ENCODE results near the gene RTCA. TPM values are rescaled to one million over a fixed set of nuclear protein-coding genes. Genes with fewer than 3 reads are reported as not detected.
A peak's percentile ranks its signal among the peaks of the same experiment; 100 is the strongest.
"Not testable (repeated sequence)": the region's sequence is repeated elsewhere in the genome, so short reads cannot be mapped to it uniquely, and the experiment has no call there.

RTCA gene
- polyA plus RNA-seq, 6 donors from 2014 or later: 11.1 to 21.8 (median 16.0) TPM

DNA sequence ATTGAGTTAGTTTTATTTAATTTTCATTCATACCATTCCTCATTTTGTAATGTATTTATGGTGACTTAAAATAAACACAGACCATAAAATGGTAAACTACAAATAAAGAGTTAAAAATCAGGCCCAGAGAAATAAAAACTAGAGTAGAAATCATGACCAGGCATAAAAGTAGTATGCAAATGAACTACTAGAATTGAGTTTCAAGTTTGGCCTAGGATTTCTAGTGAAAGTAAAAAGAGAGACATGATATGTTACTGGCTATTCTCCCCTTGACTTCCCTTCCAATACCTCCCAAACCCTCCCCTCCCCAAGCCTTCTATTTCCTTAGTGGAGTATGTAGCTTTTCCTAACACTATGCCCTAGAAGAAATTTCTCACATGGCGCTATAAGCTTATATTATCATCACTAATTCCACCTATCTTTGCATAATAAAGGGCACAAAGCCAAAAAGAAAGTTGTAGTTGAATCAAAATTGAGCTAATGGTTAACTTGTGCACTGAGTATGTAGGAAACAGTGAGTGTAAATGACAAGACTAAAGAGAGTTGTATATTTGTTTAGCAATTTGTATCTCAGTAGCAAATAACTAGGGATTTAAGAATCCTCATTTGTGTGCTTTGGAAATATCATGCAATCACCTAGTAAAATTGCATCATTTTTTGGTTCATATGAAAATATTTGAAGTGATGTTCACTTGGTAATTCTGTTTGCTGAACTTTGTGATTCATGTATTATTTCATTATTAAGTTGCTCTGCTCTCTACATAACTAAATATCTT lies 56.6 kb downstream of the RTCA start:
- no peak for DNase-seq
- H3K9me3 Mint-ChIP-seq: peaks cover 6 to 25% (median 19%) of the 10 kb centered on the region in 7 donors
- H3K27ac Mint-ChIP-seq: no peak overlapping the region
- no peaks in the 10 kb centered on the region for H3K27me3 Mint-ChIP-seq
- H3K4me3 Mint-ChIP-seq: no peak overlapping the region
- no peak for ATAC-seq (ENCODE audit: low read depth in 2 of 2)
- peaks cover 8 to 11% of the 10 kb centered on the region in 2 donors for H3K36me3 Mint-ChIP-seq
- H3K4me1 Mint-ChIP-seq: no peaks in the 10 kb centered on the region

DNA sequence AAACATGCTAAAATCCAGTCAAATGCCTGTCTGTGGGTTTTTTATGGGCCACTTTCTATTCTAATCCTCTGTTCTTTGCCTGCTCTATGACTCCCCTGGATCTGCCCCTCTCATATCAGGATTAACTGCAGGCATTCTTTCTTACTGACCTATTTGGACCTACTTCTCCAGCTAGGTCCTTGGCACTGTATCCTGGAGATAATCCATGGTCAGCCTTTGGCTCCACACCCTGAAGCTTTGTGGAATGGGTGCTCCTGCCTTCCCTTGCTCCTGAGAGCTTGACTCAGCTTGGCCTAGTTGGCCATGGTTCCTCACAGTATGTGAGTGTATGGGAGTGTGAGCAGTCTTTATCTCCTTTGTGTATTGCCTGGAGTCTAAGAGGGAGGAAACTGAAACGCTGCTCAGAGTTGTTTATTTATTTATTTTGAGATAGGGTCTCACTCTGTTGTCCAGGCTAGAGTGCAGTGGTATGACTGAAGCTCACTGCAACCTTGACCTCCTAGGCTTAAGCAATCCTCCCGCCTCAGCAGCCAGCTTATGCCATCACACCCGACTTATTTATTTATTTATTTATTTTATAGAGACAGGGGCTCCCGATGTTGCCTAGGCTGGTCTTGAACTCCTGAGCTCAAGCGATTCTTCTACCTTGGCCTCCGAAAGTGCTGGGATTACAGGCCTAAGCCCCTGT lies 57.5 kb downstream of the RTCA start:
- Mint-ChIP-seq H3K27me3 (no peaks in the 10 kb centered on the region), H3K4me1 (no peaks in the 10 kb centered on the region), H3K36me3 (peaks cover 8 to 11% of the 10 kb centered on the region in 2 donors), H3K27ac (no peak overlapping the region), H3K9me3 (peaks cover 6 to 23% (median 19%) of the 10 kb centered on the region in 7 donors), H3K4me3 (no peak overlapping the region)
- DNase-seq (no peak), ATAC-seq (ENCODE audit: low read depth in 2 of 2) (no peak)

- H3K4me3 Mint-ChIP-seq: no peak overlapping the region
- no peaks in the 10 kb centered on the region for H3K36me3 Mint-ChIP-seq
- no peak for ATAC-seq (ENCODE audit: low read depth in 2 of 2)
- DNase-seq: no peak
- H3K27me3 Mint-ChIP-seq: no peaks in the 10 kb centered on the region
- H3K27ac Mint-ChIP-seq: no peak overlapping the region
- peaks cover 0 to 6% (median 3%) of the 10 kb centered on the region in 7 donors for H3K9me3 Mint-ChIP-seq
- H3K4me1 Mint-ChIP-seq: no peaks in the 10 kb centered on the region
Measured at GRCh38 chr1:100325415-100326324, 59.7 kb downstream of the RTCA start.

GRCh38 chr1:100326325-100326670 lies 60.3 kb downstream of the RTCA start:
- not testable (repeated sequence) for DNase-seq; ATAC-seq (ENCODE audit: low read depth in 2 of 2); H3K4me1 Mint-ChIP-seq; H3K4me3 Mint-ChIP-seq; H3K9me3 Mint-ChIP-seq; H3K27ac Mint-ChIP-seq; H3K36me3 Mint-ChIP-seq; H3K27me3 Mint-ChIP-seq

DNA sequence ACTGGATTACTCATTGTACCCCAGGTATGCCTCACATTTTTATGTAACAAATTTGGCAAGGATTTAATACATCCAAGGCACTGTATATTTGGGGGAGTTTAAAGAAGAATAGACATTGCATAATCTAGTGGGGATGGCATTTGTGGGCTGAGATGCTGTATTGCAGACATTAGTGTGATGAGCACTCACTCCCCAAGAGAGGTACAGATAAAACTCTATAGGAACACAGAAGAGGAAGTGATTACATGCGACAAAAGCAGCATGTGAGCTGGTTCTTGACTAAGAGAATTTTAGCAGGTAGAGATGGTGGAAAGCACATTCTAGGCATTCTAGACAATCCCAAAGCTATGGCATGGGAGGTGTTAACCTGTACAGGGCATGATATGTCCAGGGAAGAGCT lies 62.1 kb downstream of the RTCA start:
- Mint-ChIP-seq H3K4me3 (no peak overlapping the region), H3K4me1 (no peaks in the 10 kb centered on the region), H3K9me3 (no peaks in the 10 kb centered on the region), H3K36me3 (no peaks in the 10 kb centered on the region), H3K27me3 (no peaks in the 10 kb centered on the region), H3K27ac (no peak overlapping the region)
- DNase-seq (no peak), ATAC-seq (ENCODE audit: low read depth in 2 of 2) (no peak)

- not testable (repeated sequence) for ATAC-seq (ENCODE audit: low read depth in 2 of 2); H3K27ac Mint-ChIP-seq
Measured at GRCh38 chr1:100331146-100331545, 65.1 kb downstream of the RTCA start.

GRCh38 chr1:100332331-100332730 lies 66.3 kb downstream of the RTCA start:
- no peak overlapping the region for H3K4me3 Mint-ChIP-seq
- no peak for ATAC-seq (ENCODE audit: low read depth in 2 of 2)
- no peaks in the 10 kb centered on the region for H3K36me3 Mint-ChIP-seq
- peaks cover 15 to 28% (median 17%) of the 10 kb centered on the region in 3 donors for H3K27me3 Mint-ChIP-seq
- H3K27ac Mint-ChIP-seq: no peak overlapping the region
- H3K4me1 Mint-ChIP-seq: no peaks in the 10 kb centered on the region
- H3K9me3 Mint-ChIP-seq: no peaks in the 10 kb centered on the region
- DNase-seq: no peak

More at GRCh38 chr1:100331146-100331545, 65.1 kb downstream of the RTCA start:
- H3K27me3 Mint-ChIP-seq: peaks cover 4 to 16% (median 10%) of the 10 kb centered on the region in 3 donors
- DNase-seq, H3K4me3 Mint-ChIP-seq, H3K36me3 Mint-ChIP-seq, H3K4me1 Mint-ChIP-seq, H3K9me3 Mint-ChIP-seq: not testable (repeated sequence)

DNA sequence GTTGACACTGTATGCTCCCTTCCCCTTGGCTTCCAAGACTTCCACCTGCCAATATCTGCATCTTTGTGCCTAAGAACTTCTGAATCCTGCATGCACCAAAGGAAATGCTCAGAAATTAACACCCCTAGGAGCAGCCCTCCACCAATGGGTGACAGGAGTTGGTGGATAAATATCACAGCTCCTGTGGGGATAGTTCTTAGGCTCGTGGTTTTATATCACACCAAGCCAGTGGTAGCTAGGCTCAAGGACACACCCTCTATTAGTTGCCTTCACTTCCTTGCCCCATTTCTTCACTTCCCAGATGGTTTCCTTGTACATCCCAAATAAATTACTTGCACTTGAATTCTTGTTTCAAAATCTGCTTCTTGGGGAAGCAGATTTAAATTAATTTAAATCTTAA lies 69.4 kb downstream of the RTCA start:
- Mint-ChIP-seq H3K4me3 (no peak overlapping the region), H3K4me1 (no peaks in the 10 kb centered on the region), H3K27ac (no peak overlapping the region), H3K27me3 (peaks cover 19 to 34% (median 21%) of the 10 kb centered on the region in 3 donors), H3K36me3 (no peaks in the 10 kb centered on the region), H3K9me3 (no peaks in the 10 kb centered on the region)
- ATAC-seq (ENCODE audit: low read depth in 2 of 2): no peak
- DNase-seq: no peak

- not testable (repeated sequence) for H3K36me3 Mint-ChIP-seq; H3K9me3 Mint-ChIP-seq; H3K27ac Mint-ChIP-seq; ATAC-seq (ENCODE audit: low read depth in 2 of 2); H3K4me3 Mint-ChIP-seq; DNase-seq; H3K4me1 Mint-ChIP-seq
- peaks cover 19 to 42% (median 21%) of the 10 kb centered on the region in 3 donors for H3K27me3 Mint-ChIP-seq
Measured at GRCh38 chr1:100337878-100338277, 71.9 kb downstream of the RTCA start.

DNA sequence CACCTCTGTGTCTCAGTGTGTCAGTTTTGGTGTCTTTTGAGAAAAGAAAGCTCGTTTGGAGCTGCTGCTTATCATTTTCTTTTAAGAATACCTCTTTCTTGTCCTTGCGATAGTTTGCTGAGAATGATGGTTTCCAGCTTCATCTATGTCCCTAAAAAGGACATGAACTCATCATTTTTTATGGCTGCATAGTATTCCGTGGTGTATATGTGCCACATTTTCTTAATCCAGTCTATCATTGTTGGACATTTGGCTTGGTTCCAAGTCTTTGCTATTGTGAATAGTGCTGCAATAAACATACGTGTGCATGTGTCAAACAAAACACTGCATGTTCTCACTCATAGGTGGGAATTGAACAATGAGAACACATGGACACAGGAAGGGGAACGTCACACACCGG lies 73.7 kb downstream of the RTCA start:
- not testable (repeated sequence) for DNase-seq; ATAC-seq (ENCODE audit: low read depth in 2 of 2); H3K4me1 Mint-ChIP-seq; H3K27ac Mint-ChIP-seq; H3K36me3 Mint-ChIP-seq; H3K4me3 Mint-ChIP-seq; H3K9me3 Mint-ChIP-seq
- H3K27me3 Mint-ChIP-seq: peaks cover 14 to 35% (median 19%) of the 10 kb centered on the region in 3 donors

GRCh38 chr1:100340494-100340893 lies 74.5 kb downstream of the RTCA start:
- H3K27ac Mint-ChIP-seq: peak overlapping the region in 1 of 6 donors; percentile 26
- H3K27me3 Mint-ChIP-seq: peaks cover 14 to 31% (median 19%) of the 10 kb centered on the region in 3 donors
- no peaks in the 10 kb centered on the region for H3K4me1 Mint-ChIP-seq
- no peak overlapping the region for H3K4me3 Mint-ChIP-seq
- H3K36me3 Mint-ChIP-seq: no peaks in the 10 kb centered on the region
- H3K9me3 Mint-ChIP-seq: no peaks in the 10 kb centered on the region
- no peak for DNase-seq
- ATAC-seq (ENCODE audit: low read depth in 2 of 2): no peak

- peaks cover 4 to 14% (median 4%) of the 10 kb centered on the region in 3 donors for H3K27me3 Mint-ChIP-seq
- no peak overlapping the region for H3K27ac Mint-ChIP-seq
- H3K9me3 Mint-ChIP-seq: no peaks in the 10 kb centered on the region
- H3K4me1 Mint-ChIP-seq: no peaks in the 10 kb centered on the region
- H3K4me3 Mint-ChIP-seq: no peak overlapping the region
- DNase-seq (no peak), ATAC-seq (ENCODE audit: low read depth in 2 of 2) (no peak)
- H3K36me3 Mint-ChIP-seq: no peaks in the 10 kb centered on the region
Measured at GRCh38 chr1:100342348-100342747, 76.3 kb downstream of the RTCA start.

Data from naive B cell (primary cell).